NCI-H187 (cell line): ENCODE results near the gene BCL11B.

Experiments
- DNase-seq, 2 experiments: peaks; one replicate each; lab custom pipeline; 2025; lab: John Stamatoyannopoulos, UW

BCL11B gene

DNA sequence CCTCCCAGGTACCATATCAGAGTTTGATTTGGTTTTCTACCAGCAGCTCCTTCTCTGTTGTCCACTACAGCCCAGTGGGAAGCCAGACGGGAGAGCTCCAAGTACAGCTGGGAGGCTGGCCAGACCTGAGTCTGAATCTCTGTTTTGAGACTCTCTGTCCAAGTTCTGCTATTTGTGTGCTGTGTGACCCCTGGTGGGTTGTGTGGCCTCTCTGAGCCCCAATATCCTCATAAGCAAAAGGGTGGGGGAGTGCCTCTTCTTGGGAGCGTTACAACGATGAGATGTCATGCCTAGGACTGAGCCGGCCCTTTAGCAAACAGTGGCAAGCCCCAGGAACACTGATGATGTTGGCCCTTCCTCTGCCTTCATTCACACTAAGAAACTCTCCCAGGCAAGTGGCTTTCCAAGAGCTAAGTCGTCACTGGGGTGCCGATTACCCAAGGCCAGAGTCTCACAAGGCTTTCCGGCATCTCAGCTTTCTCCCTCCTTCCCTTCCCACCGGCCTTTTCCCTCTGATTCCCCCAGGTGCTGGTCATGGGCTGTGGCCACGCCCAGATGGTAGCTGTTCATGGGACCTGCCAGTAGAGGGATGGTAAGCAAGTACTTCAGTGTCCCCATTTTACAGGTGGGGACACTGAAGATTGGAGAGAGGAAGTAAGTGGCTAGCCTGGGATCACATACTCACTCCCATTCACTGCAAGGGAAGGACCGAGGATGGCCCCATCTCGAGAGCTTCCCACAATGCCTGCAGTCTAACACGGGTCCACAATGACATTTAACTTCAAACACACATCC is 47.7 kb downstream of the BCL11B start:
- DNase-seq: no peak

DNA sequence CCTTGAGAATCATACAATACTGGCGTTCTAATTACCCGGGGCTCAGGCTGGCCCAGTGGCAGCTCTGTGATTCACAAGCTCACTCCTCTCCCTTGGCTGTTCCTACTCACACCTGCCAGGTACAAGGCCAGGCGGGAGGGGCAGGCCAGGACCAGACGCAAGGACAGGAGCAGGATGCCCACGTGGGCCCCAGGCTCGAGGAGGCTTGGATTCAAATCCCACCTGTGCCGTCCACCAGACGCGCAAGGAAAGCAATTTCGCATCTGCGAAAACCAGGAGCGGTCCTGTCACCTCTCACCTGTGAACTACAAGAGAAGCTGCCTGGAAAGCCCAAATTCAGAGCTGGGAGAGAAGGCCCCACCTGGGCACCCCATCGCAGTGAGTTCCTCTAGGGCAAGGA is 50.6 kb downstream of the BCL11B start:
- no peak for DNase-seq

DNA sequence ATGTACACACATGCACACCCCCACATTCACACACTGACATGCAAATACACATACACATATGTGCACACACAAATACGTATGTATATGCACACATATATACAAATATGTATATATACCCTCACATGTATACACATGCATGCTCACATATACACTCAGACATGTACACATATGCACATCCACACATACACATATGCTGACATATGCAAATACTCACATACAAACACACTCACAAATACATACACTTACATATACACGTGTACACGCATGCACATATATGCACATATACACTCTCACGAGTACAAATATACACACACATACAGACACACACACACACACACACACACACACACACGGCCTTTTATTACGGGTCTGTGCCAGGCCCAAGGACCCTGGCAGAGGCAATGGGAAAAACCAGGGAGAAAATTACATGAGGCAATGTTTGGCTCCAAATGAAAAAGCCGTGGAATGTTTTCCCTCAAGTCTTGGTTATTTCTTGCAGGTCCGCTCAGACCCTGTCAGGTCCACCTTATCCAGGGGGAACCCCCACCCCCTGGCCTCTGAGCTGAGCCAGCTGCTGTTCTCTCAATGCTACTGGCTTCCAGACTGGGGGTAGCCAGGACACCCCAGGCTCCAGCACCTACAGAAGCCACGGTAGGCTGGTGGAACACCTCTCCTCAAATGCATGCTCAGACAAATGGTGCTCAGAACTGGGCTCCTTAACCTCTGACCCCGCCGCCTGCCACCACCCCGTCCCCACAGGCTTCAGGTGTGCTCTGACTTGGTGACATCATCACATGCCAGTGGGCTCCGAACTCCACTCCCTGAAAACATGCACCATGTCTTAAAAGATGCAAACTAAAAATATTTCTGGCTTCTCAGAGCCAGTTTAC is 54.7 kb downstream of the BCL11B start:
- no peak for DNase-seq

DNA sequence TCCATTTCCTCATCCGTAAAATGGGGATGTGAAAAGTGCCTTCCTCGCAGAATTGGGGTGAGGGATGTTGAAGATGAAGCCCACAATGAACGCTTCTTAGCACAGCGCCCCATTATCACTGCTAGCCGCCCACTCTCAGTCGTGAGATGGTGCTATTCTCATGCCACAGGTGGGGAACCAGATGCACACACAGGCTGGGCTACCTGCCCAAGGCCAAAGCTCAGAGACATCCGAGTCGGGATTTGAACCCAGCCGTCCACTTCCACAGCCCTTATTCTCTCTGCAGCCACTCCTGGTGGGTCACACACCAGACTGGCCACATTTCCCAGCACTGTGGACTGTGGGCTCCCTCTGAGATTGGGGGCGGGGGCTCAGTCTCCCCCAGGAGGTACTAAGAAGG is 55.8 kb downstream of the BCL11B start:
- DNase-seq: no peak

DNA sequence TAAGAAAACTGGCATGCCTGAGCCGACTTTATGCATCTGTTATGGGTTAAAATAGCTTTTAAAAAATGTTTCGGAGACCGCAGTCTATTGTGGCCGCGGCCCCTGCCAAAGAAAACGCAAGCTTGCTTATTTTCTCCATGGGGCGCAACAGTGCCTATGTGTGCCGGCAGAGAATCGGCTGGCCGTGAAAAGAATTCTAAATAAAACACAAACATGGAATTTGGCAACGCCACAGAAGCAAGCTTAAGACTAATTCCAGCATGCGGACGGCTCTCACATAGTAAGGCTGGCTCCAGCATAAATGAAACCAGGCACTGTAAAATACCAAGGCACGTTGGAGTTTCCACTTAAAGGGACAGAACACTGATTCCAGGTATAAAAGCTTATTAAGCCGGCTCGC is 56.7 kb downstream of the BCL11B start:
- no peak for DNase-seq

DNA sequence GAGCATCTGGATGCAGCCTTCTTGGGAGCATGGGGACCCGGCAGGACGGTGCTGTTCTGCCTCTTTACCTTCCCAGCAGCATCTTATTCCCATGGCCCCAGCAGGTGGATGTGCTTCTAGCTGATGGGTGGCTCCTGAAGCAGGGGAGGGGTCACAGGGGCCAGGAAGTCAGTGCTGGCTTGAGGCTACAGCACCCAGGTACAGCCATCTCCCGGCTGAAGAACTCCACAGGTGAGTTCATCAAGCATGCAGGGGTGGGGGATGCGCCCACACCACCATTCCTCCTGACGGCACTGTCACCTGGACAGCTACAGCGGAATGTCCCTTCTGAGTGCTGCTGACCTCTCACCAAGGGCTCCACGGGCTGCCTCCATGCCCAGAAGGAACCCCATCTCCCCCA is 57.3 kb downstream of the BCL11B start:
- no peak for DNase-seq

DNA sequence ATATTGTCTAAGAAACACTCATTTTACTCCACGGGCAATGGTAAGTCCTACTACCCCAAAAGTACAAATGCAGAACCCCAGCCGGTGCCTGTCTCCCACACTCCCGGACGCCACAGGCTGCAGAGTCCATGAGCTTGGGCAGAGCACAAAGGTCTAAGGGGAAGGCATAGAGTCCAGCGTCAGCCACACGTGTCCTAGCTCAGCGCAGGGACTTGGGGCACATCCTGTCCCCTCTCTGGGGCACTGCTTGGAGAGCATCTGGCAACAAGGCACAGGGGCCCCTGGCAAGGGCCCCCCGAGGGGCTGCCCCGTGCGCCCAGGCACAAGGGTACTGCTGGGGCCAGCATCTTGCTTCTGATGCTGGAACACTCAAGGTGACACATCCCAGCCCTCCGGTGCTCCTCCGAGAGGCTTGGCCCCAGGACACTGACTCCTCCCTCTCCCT is 58.4 kb downstream of the BCL11B start:
- no peak for DNase-seq

DNA sequence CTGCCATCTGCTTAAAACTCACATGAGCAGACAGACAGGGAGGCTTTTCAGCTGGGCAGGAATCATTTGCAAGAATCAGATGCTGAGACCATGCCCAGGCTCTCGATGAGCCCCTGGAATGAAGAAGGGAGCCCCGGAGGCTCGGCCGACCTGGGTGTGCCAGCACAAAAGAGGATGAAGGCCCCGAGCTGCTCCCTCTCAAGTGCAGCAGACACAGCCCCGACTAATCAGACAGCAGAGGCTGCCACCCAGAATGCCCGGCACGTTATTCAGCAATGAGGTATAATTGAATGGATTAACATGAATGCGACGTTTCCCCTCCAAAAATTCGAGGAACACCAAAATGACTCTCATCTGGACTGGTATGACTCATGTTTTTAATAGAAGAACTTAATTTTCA is 58.9 kb downstream of the BCL11B start:
- no peak for DNase-seq

DNA sequence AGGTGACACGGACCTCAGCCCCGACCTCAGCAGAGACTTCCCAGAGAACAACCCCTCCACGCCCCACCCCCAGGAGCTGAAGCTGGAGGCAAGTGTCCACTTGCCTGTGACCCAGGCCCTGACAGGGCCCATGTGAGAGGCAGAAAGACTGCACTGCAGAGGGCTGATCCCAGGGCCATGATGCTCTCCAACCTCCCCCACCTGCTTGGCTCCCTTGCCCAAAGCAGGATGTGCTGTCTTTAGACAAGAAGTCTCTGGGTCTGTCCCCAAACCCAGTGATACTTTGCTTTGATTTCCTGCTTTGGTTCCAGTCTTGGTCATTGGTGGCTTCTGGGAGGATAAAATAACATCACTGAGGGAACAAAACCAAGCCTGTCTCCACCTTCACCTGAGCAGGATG is 59.4 kb downstream of the BCL11B start:
- no peak for DNase-seq

DNA sequence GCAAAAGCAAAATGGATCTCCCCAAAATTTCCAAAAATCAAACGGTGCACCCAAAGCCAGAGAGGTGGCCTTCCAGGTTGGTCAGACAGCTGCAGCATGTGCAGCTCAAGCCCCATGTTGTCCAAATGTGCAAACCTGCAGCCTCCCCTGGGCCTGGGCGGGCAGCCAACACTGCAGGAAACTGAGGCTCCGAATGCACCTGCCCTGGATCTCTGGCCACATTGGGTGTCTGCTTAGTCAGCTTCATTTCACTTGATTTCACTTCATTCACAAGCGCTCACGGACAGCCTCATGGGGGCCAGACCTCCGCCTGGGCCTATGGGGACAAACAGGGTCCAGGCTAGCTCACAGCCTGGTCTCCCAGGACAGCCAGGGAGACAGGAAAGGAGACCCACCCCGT is 59.8 kb downstream of the BCL11B start:
- DNase-seq: no peak

DNA sequence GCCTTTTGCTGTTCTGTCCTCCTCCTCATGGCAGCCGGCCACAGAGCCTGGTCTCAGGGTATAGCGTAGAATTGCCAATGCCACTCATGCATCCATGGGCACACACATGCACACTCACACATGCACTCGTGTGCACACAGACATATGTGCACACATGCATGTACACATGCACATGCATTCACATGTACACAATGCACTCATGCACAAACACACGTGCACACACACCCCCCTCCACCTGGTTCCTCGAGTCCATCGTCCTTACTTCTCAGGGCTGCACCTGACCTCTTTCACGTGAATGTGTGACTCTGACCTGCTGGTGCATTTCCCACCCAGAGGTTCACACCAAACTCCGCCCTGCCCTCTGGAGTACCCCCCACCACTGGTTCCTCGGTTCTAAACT is 60.6 kb downstream of the BCL11B start:
- no peak for DNase-seq

DNA sequence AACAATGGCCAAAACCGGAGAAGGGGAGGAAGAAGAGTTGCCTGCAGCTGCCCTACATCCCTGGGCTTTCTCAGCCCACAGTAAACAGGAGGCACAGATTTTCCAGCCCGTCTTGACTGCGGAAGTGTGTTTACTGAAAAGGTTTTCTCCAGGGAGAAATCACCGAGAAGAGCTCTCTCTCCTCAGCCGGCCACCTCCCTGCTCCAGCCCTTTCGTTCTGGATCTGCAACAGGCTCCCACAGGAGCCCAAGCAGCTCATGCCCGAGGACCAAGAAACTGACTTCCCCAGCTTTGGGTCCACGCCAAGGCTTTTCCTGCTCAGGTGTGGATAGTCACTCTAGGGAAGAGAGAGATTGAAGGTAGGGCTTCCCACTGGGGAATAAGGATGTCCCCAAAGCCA is 61.7 kb downstream of the BCL11B start:
- DNase-seq: no peak

DNA sequence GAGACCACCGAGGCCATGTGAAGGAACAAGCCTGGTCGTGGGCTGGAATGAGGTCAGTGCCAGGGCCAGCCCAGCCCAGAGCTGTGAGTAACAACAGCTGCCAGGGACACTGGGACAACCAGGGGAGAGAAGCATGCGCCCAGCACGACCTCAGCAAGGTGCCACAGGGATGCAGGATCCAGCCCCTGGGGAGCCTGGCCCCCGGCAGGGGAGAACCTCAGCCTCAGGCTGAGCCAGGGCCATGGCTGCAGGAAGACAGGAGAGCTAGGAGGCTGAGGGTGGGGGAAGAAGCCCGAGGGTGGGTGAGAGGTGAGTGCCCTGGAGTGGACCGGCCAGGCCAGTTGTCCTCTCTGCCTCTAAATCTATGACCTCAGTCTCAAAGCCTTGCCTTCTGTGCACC is 62.6 kb downstream of the BCL11B start:
- no peak for DNase-seq

DNA sequence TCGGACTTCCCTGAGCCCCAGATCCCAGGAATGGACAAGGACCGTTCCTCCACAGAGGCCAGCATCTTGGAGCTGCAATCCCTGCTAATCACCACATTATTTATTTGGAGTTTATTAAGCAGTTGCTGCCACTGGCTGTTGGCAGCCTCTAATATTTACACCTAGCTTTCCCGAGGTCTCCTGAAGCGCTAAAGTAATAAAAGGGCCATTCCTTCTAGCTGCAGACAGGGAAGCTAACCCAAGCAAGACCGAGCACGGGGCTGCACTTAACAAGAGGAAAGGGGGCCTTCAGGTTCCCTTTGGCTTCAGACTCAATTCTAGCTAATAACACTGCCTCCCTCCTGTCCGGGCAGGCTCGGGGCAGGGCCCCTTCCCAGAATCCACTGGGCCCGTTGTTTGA is 63.7 kb downstream of the BCL11B start:
- DNase-seq: no peak

DNA sequence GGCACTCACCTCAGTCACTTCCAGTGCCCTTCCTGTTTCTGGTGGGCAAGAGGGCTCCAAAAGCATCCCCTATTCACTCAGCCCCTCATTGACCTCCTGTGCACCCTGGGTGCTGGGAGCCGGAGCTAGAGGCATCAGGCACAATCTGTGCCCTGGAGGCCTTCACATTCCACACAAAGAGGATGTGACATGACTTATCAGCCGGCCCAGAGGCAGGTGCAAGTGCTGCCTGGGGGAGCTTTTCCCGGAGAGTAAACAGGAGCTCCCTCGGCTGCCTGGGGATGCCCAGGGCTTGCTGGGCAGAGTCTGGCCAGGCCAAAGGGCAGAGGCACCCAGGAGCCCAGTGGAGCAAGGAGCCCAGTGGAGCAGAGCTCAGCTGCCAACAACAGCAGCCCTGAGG is 64.5 kb downstream of the BCL11B start:
- DNase-seq: no peak

DNA sequence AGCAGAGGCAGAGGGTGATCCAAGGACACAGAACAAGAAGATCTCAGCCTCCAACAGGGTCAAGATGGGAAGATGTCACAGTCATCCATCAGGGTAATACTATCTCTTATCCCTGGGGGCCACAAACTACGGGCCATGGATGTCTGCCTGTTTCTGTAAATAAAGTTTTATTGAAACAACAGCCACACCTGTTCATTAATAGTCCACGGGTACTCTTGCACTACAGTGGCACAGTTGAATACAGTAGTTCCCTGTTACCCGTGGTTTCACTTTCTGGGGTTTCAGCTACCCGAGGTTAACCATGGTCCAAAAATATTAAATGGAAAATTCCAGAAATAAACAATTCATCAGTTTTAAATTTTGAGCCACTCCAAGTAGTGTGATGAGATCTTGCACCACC is 65.9 kb downstream of the BCL11B start:
- no peak for DNase-seq

DNA sequence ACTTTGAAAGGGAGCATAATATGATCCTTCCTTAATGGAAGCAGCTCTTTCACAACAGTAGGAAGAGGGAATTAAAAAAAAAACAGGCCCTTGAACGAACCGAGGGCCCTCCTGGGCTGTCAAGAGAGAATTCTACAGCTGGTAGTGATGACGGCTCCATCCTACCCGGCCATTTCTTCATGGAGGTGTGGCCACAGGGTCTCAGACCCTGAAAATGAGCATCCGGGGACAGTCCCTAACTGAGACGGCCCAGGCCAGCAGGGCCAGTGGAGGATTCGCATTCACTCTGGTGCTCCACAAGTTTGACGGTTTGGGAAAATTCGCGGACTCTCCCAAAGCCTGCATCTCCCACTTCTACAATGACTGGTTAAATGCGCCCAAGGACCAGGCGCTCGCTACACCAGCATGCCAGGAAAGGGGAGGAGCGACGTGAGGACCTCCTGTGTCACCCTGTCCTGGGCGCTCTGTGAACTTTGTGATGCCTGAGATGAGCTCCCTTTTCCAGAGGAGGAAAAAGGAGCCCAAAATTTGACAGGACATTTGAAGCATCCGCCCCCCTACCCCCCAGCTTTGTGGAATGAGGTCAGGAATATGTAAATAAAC is 66.8 kb downstream of the BCL11B start:
- no peak for DNase-seq

DNA sequence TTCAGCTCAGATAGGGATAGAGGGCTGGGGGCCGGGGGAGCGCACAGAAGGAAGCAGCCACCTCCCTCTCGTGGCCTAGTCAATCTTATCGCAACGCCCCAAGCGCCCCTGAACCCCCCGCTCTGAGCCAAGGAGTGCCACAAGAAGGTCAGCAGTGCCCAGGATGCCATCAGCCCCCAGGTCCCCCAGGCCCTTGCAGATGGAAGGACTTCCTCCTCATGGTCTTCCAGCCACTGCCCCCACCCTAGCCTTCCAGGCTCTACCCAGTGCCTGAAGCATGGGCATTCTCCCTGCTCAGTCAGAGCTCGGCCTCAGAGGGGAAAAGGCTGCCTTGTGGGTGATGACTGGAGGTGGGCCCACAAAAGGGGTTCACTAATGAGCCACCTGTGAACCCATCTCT is 68.2 kb downstream of the BCL11B start:
- no peak for DNase-seq

DNA sequence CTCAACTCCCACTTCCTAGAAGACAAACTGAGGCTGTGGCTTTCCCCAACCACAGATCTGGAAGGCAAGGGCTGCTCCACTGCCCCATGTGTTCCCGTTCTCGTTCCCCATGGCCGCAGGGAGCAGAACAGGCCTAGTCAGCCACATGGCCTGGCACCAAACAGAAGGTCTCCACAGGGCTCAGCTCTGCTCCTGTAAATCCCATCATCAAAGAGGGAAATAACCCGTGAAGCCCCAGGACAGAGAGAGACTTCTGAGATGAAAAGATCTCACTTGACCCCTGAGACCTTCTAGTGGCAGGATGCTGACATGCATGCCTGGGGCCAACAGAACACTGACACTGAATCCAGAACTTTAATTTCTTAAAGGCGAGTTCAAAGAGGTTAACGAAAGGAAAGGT is 68.9 kb downstream of the BCL11B start:
- DNase-seq: no peak

DNA sequence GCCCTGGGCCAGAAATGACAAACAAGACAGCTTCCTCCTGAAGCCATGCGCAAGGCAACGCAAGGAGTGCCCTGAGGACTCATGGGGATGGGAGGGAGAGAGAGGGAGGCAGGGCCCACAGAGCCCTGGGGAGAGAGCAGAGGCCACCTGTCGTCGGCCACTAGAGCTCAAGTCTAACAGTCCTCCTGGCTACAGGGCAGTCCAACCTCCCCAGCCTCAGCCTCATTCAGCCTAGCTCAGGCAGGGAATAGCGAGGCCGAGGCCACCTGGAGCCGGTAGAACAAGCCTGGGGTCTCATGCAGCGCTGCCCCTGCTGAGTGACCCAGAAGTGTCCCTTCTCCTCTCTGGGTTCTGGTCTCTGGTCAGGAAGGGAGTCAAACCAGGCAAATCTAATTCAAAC is 69.5 kb downstream of the BCL11B start:
- no peak for DNase-seq

DNA sequence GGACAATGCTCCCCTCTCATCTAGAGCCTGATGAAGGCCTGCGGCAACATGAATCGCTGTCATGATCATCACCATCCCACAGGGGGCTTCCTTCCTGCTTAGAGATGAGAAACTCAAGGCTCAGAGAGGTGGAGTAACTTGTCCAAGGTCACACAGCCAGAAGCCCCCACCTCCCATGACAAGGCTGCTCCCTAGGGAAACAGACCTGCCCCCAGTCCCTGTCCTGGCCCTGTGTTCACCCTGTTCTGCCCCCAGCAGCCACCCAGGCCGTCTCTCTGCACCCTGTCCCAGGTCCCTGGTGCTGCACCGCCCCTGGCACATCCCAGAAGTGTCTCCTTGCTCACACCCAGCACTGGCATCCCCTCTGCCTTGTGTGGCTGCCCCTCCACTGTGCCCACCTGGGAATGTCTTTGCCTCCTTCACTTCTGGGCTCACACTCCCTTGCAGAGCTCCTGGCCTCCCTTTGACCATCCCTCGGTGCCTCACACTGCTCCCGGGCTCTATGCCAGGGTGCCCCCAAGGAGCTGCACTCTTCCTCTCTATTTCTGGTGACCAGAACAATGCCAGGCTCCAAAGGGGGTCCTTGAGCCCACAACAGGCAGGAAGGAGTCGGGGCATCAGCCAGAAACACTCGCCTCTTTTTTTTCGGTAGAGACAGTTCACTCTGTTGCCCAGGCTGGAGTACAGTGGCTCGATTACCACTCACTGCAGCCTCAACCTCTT is 70.5 kb downstream of the BCL11B start:
- DNase-seq: no peak

DNA sequence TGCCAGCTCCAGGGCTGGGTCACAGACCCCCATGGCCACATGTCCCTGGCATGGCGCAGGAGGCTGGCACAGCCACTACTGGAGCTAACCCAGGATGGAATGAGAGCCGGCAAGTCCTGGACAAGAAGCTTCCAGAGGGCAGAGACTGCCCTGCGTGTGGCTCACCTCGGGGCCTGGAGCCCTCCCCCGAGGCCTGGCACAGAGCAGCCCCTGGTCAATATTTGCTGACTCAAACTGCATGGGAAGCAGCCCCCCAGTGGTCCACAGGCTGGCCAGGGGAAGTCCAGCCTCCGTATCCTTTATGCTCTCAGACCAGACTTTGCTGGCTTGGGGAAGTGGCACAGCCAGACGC is 71.4 kb downstream of the BCL11B start:
- no peak for DNase-seq
